ENCODE measurements around the gene CFAP77. TPM values are rescaled to one million over a fixed set of nuclear protein-coding genes. Genes with fewer than 3 reads are reported as not detected.

The CFAP77 gene
- total RNA-seq, 4 donors from 2014 or later, result not detected

- intact Hi-C loops (cut with DNase I), result no loop called here
- TF ChIP-seq POLR2A (IDR thresholded peaks at IDR 0.05; ENCODE audit: low read depth) (no peak), POLR2AphosphoS5 (IDR thresholded peaks at IDR 0.05) (no peak), CTCF (IDR thresholded peaks at IDR 0.05) (no peak), EP300 (IDR thresholded peaks at IDR 0.05) (no peak)
- peaks cover 0 to 81% (median 0%) of the 10 kb centered on the region in 4 donors for H3K27me3 ChIP-seq
- H3K4me1 ChIP-seq, result no peaks in the 10 kb centered on the region
- H3K27ac ChIP-seq (replicated peaks in 1 of 4), result no peak overlapping the region
- DNase-seq (ENCODE audit: extremely low spot score), result no peak
- H3K36me3 ChIP-seq, result no peaks in the 10 kb centered on the region
- no peaks in the 10 kb centered on the region for H3K9me3 ChIP-seq
- no peak overlapping the region for H3K4me3 ChIP-seq
- 83% methylated on average over 20 of the region's 21 CpGs for WGBS
Observed at GRCh38 chr9:132517815-132518550, 108.0 kb downstream of the CFAP77 start.

- intact Hi-C loops (cut with DNase I), result no loop called here
- TF ChIP-seq CTCF (IDR thresholded peaks at IDR 0.05) (no peak), EP300 (IDR thresholded peaks at IDR 0.05) (no peak), POLR2A (IDR thresholded peaks at IDR 0.05; ENCODE audit: low read depth) (no peak), POLR2AphosphoS5 (IDR thresholded peaks at IDR 0.05) (no peak)
- 85% methylated on average over 10 of the region's 11 CpGs for WGBS
- Histone ChIP-seq H3K27me3 (peaks cover 0 to 81% (median 0%) of the 10 kb centered on the region in 4 donors), H3K9me3 (no peaks in the 10 kb centered on the region), H3K4me3 (no peak overlapping the region), H3K27ac (replicated peaks in 1 of 4) (no peak overlapping the region), H3K4me1 (no peaks in the 10 kb centered on the region), H3K36me3 (no peaks in the 10 kb centered on the region)
- no peak for DNase-seq (ENCODE audit: extremely low spot score)
Observed at GRCh38 chr9:132518626-132519025, 108.6 kb downstream of the CFAP77 start.

- intact Hi-C loops (cut with DNase I), result no loop called here
- H3K27me3 ChIP-seq, result peaks cover 0 to 77% (median 0%) of the 10 kb centered on the region in 4 donors
- H3K9me3 ChIP-seq, result no peaks in the 10 kb centered on the region
- no peaks in the 10 kb centered on the region for H3K36me3 ChIP-seq
- no peaks in the 10 kb centered on the region for H3K4me1 ChIP-seq
- WGBS, result 53% methylated on average over 2 of the region's 2 CpGs
- H3K27ac ChIP-seq (replicated peaks in 1 of 4), result no peak overlapping the region
- no peak overlapping the region for H3K4me3 ChIP-seq
- DNase-seq (ENCODE audit: extremely low spot score), result no peak
- TF ChIP-seq POLR2AphosphoS5 (IDR thresholded peaks at IDR 0.05) (no peak), EP300 (IDR thresholded peaks at IDR 0.05) (no peak), POLR2A (IDR thresholded peaks at IDR 0.05; ENCODE audit: low read depth) (no peak), CTCF (IDR thresholded peaks at IDR 0.05) (no peak)
Observed at GRCh38 chr9:132519033-132519432, 109.0 kb downstream of the CFAP77 start.

- 88% methylated on average over 3 of the region's 5 CpGs for WGBS
- DNase-seq (ENCODE audit: extremely low spot score), result no peak
- Histone ChIP-seq H3K27me3 (peaks cover 0 to 63% (median 0%) of the 10 kb centered on the region in 4 donors), H3K36me3 (no peaks in the 10 kb centered on the region), H3K4me3 (no peak overlapping the region), H3K9me3 (no peaks in the 10 kb centered on the region), H3K4me1 (no peaks in the 10 kb centered on the region), H3K27ac (replicated peaks in 1 of 4) (no peak overlapping the region)
- intact Hi-C loops (cut with DNase I), result no loop called here
- no peak for TF ChIP-seq EP300 (IDR thresholded peaks at IDR 0.05)
- TF ChIP-seq POLR2AphosphoS5 (IDR thresholded peaks at IDR 0.05), result no peak
- no peak for TF ChIP-seq CTCF (IDR thresholded peaks at IDR 0.05)
- no peak for TF ChIP-seq POLR2A (IDR thresholded peaks at IDR 0.05; ENCODE audit: low read depth)
Observed at GRCh38 chr9:132520612-132521011, 110.6 kb downstream of the CFAP77 start.
